ENCODE measurements around the gene GPATCH8.

GPATCH8 gene

DNA sequence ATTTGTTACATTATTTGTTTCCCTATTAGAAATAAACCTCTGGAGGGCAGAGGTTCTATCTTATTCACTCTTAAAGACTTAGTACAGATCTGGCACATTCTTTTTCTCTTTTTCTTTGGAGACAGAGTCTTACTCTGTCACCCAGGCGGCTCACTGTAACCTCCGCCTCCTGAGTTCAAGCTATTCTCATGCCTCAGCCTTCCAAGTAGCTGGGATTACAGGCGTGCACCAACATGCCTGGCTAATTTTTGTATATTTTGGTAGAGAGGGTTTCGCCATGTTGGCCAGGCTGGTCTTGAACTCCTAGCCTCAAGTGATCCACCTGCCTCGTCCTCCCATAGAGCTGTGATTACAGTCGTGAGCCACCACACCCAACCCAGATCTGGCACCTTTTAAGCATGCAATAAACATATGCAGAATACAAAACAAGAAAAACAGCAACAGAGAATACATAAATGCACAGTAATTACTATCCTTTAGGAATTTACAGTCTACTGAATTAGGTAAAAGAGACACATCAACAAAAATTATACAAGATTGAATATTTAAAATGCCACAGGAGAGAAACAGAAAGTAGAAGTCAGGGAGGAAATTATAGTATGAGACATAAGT is 52.1 kb downstream of the GPATCH8 start:
- DNase-seq (ENCODE audit: low read depth), result no peak

DNA sequence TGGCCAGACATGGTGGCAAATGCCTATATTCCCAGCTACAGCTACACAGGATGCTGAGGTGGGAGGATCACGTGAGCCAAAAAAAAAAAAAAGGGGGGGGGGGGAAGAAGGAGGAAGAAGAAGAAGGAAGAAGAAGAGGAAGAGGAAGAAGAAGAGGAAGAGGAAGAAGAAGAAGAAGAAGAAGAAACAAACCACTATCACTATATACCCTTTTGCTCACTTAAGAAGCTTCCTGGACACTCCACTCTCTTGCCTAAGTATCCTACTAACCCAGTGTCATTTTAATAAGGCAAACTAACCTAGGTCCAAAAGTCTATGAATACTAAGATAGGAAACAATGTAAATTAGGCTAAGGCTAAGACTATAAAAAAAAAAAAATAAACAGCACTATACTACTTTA is 54.8 kb downstream of the GPATCH8 start:
- no peak for DNase-seq (ENCODE audit: low read depth)

GRCh38 chr17:44444735-44445105 is 58.5 kb downstream of the GPATCH8 start:
- no peak for DNase-seq (ENCODE audit: low read depth)

DNA sequence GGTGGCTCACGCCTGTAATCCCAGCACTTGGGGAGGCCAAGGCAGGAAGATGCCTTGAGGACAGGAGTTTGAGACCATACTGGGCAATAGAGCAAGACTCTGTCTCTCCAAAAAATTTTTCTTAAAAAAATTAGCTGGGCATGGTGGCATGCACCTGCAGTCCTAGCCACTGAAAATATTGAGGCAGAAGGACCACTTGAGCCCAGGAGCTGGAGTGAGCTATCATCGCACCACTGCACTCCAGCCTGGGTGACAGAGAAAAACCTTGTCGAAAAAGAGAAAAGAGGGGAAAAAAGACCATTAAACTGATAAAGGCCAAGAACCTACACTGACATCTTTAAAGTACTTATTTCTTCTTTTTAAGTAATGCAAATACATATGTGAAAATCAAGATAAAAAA is 60.4 kb downstream of the GPATCH8 start:
- no peak for DNase-seq (ENCODE audit: low read depth)

- no peak for DNase-seq (ENCODE audit: low read depth)
Observed at GRCh38 chr17:44439168-44439567, 64.0 kb downstream of the GPATCH8 start.

GRCh38 chr17:44438636-44439035 is 64.6 kb downstream of the GPATCH8 start:
- peak; percentile 10 for DNase-seq (ENCODE audit: low read depth)

DNA sequence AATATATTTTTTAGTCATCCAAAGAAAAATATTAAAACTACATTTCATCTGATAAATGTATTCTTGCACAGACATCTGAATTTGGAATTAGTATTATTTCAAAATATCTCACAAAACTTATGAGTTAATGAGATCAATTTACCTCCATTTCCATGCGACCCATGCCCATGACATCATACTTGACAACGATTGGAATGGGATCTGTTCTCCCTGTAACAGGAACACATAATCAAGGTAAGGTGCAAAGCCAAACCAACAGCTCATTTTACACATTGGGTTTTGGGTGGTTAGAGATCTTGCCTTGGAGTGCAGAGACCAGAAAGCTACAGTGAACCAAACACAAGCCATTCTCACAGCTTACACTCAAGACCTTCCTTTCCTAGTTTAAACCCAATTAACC is 66.9 kb downstream of the GPATCH8 start:
- no peak for DNase-seq (ENCODE audit: low read depth)

DNA sequence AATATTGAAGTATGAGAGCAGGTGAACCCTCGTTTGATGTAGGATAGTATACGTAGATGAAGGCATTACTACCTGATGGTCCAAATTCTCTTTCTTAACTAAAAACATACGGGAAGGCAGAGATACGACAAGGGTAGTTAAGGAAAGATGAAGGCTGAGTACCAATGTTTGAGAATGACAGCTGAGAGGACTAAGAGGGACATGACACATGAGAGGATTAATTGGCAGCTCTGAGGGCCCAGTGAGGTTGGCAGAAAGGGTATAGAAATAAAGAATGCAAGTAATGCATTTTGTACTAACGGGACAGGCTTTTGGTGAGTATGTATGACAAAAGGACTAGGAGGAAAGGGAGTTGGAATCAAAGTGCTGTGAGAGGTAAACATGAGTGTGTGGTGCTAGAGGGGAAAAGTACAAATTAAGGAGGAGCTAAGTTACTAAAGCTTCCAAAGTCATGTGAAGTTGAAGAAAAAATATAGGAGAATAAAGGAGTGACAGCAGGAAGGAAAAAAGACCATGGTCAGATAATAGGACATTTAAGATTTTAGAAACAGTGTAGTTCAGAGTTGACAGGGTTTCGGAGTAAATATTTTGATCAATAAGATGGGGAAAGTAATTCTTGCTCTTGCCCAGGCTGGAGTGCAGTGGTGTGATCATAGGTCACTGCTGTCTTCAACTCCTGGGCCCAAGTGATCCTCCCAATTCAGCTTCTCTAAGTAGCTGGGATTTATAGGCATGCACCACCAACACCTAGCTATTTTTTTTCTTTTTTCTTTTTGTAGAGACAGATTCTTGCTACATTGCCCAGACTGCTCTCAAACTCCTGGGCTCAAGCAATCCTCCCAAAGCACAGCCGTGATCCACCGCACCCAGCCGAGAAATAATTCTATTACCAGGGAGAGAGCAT is 70.7 kb downstream of the GPATCH8 start:
- no peak for DNase-seq (ENCODE audit: low read depth)

DNA sequence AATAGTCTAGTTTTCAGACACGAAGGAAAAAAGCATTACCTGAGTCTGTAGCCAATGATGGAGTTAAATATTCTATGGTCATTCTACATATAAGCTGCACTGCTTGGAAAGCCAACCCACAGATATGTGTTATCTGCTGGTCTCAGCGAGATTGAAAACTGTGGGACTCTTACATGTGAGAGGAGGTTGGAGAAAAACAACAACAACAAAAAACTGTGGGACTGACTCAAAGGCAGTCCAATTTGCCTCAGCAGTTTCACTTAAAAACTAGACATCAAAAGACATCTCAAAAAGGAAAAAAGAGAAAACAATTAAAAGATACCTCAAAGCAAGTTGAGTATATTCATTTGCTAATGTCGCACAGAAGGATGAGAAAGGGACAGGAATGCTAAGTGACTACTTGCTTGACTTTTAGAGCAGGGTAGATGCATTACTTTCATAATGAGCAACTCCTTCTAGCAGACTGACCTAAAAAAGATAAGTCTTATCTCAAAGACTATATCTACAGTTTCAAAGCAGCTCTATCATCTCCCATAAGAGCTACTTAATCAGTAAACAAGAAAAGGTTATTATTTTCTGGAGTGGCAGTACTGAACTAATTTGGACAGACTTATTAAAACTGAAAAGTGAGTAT is 78.3 kb downstream of the GPATCH8 start:
- DNase-seq (ENCODE audit: low read depth), result no peak

- no peak for DNase-seq (ENCODE audit: low read depth)
Observed at GRCh38 chr17:44417553-44417952, 85.7 kb downstream of the GPATCH8 start.

DNA sequence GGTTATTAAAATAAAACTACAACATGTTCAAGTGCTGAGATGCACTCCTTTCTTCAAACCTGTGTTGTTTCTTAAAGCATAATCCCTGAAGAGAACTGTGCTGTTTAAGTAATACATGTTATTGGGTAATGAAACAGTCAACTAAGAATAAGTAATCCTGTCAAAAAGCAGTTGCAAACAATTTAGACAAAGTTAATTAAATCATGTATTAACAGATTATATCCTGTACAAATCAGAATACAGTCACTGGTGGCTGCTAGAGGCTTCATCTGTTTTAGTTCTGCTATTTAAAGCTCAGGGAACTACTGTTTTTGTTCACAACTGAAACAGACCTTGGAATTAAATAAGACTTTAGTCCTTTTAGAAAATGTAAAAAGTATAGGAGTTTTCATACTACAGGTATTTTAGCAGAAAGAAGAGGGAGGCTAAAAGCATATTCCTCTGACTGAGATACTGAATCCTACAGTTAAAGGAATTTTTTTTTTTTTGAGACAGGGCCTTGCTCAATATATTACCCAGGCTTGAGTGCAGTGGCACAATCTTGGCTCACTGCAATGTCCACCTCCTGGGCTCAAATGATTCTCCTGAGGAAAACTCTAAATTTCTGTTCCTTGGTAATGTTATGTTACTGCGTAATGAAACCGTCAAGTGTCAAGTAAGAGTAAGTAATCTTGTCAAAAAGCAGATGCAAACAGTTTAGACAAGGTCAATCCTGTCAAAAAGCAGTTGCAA is 86.5 kb downstream of the GPATCH8 start:
- no peak for DNase-seq (ENCODE audit: low read depth)

DNA sequence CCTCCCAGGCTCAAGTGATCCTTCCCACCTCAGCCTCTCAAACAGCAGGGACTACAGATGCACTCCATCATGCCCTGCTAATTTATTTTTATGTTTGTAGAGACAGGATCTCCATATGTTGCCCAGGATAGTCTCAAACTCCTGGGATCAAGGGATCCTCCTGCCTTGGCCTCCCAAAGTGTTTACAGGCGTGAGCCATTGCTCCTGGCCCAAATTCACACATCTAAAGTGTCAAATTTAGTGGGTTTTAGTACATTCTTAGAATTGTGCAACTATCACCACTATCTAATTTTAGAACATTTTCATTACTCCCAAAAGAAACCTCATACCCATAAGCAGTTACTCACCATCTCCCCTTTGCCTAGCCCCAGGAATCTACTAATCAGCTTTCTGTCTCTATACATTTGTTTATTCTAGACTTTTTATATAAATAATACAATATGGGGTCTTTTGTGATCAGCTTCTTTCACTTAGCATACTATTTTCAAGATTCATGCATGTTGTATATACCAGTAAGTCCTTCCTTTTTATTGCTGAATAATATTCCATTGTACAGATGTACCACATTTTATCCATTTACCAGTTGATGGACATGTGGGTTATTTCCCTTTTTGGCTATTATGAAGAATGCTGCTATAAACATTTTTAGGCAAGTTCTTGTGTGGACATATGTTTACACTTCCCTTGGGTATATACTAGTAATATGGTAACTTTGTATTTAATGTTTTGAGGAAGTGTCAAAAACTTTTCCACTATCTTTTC is 88.6 kb downstream of the GPATCH8 start:
- no peak for DNase-seq (ENCODE audit: low read depth)

DNA sequence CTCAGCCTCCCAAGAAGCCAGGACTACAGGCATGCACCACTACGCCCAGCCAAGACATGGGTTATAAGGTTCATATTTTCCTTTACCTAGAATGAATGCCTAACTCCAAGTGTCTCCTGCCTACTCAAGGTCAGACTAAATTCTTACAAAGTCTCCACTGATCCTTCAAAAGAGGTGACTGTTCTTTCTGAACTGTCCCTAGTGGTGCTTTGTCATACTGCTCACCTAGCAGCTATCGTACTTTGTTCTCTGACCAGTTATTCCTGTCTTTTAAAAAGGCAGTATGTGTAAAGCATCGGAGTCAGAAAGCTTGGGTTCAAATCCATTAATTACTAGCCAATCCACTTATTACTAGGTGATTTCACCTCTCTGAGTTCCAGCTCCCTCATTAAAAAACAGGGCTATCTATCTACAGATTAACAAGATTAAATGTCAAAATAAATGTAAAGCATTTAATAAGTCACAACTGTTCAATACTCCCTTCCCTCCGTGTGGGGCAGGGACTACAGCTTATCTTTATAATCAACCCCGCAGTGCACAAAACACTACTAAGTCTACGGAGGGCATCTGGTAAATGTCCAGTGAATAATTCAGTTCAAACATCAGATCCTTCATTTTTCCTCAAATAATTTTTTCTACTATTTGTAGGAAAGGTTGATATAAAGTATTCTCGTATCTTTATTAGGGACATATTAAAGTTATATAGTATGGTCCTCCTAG is 93.7 kb downstream of the GPATCH8 start:
- no peak for DNase-seq (ENCODE audit: low read depth)

- DNase-seq (ENCODE audit: low read depth), result no peak
Observed at GRCh38 chr17:44408786-44409185, 94.4 kb downstream of the GPATCH8 start.

- DNase-seq (ENCODE audit: low read depth), result no peak
Observed at GRCh38 chr17:44402564-44403172, 100.5 kb downstream of the GPATCH8 start.

- DNase-seq (ENCODE audit: low read depth), result no peak
Observed at GRCh38 chr17:44400226-44400847, 102.9 kb downstream of the GPATCH8 start.

DNA sequence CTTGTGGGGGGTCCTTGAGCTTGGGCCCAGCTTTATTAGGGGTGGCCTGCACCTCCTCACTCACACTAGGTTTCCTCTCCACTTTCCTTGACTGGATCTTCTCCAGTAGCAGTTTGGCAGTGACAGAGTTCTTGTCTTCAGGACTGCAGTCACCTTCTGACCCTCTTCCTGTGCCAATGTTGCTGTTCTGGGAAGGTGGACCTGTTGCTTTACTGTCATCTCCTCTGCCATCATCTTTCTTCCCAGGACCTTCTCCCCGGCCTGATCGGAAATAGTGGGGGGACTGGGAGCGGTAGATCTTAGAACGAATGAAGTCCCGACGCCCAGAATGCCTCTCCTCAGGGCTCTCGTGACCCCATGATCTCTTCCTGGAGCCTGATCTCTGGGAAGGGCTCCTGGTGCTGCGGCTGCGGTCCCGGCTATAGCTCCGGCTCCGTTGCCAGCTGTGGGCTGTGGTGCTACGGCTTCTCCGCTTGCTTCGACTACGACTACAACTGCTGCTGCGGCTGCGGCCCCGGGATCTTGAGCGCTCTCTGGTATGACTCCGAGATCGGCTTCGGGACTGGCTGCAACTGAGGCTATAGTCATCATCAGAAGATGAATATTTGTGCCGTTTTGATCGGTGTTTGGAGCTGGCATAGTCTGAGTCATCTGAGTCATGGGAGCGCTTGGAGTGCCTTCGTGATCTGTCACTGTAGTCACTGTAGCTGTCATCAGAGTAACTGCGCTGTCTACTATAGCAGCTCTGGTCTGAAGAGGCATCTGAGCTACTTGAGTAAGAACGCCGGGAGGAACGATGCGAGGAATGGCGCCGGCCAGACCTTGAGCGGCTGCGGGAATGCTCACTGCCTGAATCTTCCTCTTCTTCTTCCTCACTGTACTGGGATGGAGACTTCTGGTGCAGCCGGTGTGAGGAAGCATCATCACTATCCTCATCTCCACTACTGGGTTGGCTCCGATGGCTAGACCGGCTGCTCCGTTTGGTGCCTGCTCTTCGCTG is 104.2 kb downstream of the GPATCH8 start:
- DNase-seq (ENCODE audit: low read depth), result no peak

DNA sequence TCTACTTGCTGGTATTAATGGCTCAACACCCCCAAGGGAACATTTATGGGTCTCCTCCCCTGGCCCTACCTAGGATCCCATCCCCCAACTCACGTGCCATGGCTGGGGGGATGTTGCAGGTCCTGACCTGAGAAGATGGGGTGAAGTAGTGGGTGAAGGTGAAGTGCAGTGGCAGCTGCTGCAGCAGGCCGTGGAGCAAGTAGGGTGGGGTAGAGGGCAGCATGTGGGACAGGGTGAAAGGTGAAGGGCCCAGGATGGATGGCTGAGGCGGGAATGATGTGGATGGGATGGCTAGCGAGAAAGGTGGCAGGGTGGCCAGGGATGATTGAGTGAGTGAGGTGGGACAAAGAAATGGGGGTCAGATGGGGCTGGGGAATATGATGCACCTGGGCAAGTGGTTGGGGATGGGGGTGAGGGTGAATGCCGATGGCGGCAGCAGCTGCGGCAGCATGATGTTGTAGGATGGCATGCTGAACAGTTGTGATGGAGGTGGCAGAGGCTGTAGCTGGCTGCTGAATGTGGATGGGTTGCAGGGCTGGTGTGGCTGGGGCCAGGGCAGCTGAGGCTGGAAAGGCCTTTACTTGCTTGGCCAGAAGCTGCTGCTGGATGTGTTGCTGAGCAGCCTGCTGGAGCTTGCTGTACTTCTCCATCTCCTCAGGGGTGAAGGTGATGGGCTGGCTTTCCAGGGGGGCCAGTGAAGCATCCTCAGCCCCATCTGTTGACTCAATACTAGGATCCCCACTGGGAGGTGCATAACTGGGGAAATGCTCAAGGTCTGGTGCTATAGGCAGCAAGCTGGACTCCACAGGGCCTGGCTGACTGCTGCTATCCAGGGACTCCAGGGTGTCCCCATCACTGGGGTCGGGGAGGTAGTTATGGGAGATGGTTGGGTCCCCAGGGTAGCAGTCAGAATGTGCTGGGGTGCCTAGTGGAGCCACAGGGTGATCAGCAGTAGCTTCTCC is 105.4 kb downstream of the GPATCH8 start:
- DNase-seq (ENCODE audit: low read depth), result no peak
